Measurements from ENCODE around the gene U2SURP.
"Not testable (repeated sequence)": the region's sequence is repeated elsewhere in the genome, so short reads cannot be mapped to it uniquely, and the experiment has no call there.

U2SURP gene

DNA sequence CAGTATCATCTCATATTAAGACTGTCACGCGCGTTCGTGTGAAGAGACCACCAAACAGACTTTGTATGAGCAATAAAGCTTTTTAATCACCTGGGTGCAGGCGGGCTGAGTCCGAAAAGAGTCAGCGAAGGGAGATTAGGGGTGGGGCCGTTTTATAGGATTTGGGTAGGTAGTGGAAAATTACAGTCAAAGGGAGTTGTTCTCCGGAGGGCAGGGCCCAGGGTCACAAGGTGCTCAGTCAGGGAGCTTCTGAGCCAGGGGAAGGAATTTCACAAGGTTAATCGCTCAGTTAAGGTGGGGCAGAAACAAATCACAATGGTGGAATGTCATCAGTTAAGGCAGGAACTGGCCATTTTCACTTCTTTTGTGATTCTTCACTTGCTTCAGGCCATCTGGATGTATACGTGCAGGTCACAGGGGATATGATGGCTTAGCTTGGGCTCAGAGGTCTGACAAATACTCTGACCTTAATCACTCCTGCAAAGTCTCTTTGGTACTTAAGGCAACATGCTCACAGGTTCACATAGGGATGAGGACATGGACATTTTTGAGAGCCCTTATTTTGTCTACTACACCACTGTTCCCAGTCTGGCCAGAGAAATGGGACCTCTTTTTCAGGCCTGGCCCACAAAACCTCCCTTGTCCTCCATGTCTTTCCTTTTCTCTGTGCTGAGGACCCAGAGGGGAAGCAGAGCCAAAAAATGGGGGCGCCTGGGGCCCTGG lies 71.1 kb downstream of the U2SURP start:
- not testable (repeated sequence) for DNase-seq

DNA sequence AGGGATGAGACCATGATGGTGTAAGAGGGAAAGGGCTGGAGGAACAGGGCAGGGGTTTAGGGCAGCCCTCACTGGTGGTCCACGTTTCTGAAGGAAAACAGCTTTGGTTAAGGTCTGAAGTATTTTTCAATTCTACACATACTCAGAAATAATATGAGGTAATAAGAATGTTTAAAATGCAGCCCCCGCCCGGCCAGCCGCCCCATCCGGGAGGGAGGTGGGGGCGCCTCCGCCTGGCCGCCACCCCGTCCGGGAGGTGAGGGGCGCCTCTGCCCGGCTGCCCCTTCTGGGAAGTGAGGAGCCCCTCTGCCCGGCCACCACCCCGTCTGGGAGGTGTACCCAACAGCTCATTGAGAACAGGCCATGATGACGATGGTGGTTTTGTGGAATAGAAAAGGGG lies 72.2 kb downstream of the U2SURP start:
- not testable (repeated sequence) for DNase-seq

DNA sequence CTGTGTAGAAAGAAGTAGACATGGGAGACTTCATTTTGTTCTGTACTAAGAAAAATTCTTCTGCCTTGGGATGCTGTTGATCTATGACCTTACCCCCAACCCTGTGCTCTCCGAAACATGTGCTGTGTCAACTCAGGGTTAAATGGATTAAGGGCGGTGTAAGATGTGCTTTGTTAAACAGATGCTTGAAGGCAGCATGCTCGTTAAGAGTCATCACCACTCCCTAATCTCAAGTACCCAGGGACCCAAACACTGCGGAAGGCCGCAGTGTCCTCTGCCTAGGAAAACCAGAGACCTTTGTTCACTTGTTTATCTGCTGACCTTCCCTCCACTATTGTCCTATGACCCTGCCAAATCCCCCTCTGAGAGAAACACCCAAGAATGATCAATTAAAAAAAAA lies 72.6 kb downstream of the U2SURP start:
- DNase-seq, result not testable (repeated sequence)

DNA sequence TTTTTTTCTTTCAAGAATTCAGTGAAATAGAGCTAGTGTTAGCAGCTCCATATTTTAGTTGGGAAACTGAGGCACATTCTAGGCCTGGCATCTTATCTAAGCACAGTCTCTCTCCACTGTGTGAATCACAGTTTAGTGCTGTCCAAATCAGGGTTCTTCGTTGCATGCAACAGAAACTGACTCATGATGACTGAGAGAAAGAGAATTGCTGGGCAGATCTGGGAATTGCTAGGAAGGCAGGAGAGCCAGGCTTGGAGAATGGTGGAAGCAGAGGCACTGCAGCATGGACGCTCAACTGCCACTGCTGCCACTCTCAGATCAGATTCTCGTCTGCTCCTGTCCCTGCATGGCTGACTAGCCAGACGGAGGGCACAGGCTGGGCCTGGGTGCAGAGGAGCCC lies 77.5 kb downstream of the U2SURP start:
- no peak for DNase-seq

DNA sequence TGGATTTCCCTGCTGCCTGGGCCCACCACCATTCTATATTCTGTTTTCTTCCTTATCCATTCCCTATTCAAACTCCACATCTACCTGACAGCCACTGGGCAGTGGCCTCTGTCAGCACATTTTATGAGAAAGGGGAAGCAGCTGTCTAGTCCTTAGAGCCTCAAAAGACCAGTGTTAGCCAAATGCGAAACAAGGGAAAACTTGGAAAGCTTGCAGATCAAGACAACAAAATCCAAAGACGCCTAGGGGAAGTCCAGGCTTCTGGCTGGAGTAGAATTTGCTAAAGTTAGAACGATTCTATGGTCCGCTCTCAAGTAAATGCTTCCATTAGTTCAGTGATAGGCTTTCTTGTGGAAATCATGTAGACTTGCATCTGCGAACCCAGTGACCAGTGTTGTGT lies 78.8 kb downstream of the U2SURP start:
- no peak for DNase-seq

DNA sequence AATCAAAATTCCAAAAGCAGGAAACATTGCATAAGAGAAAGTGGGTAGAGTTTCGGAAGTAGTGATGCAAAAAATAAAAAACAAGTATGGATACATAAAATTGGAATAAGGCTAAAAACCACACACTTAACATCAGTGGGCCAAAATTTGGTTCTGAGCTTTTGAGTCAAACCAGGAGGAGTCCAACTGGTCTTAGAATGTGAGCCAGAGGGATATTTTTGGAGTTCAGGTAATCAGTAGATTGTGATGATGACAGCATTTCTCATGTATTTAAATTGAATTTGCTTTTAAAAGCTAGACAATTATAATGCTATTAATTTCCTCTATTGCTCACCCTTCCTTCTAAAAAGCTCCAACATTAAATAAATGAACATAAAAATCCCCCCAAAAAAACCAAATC lies 80.0 kb downstream of the U2SURP start:
- no peak for DNase-seq

DNA sequence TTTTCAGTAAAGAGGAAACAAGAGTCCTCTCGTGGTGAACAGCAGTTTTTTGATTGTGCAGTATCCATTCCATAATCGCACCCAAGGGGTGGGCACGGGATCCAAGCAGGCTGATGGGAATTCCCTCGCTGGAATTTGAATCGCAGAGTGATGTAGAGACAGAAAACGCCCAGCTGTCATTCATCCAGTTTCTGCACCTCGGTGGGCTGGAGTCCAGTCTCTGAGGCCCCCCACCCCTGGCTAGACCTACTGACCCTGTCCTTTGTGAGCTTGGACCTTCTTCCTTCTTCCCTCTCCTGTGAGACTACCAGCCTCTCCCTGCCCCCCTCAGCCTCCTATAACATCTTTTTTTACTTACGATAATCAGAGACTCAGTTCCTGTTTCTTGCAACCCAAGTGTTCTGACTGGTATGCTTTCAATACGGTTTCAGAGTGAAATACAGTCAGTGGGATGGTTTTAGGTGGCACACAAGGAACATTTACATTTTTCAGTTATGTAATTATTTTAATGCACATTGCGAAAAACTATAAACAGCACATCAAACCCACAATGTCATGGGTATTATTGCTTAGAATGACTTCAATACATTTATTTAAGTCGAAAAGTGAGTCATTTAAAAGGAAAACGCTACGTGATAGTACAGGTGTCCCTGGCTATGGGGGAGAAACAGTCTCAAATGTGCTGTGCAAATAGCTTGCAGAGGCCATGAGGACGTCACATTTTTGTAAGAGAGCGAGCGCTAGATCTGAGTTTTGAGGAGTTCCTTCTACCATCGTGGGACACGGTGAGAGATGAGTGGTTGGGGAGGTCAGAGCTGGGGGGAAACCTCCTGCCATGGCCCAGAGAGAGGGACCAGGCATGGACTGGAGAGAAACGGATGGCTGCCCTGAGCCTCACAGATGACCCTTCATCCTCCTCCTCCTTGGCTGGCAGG lies 80.7 kb downstream of the U2SURP start:
- DNase-seq, result peak; percentile 18 to 56 (median 40)

DNA sequence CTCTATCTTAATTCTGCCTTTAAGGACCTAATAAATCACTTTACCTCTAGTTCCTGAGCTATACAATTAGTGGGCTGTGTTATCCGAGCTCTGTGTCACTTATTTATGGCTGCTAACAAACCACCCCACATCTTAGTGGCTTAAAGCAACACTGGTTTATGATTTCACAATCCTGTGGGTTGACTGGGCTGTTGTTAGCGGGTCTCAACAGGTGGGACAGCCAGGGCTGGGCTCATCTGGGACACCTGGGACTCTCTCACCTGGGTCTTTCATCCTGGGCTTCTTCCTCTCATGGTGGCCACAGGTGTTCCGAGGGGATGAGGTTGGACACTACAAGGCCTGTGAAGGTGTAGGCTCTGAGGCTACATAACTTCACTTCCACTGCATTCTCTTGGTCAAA lies 82.4 kb downstream of the U2SURP start:
- no peak for DNase-seq

DNA sequence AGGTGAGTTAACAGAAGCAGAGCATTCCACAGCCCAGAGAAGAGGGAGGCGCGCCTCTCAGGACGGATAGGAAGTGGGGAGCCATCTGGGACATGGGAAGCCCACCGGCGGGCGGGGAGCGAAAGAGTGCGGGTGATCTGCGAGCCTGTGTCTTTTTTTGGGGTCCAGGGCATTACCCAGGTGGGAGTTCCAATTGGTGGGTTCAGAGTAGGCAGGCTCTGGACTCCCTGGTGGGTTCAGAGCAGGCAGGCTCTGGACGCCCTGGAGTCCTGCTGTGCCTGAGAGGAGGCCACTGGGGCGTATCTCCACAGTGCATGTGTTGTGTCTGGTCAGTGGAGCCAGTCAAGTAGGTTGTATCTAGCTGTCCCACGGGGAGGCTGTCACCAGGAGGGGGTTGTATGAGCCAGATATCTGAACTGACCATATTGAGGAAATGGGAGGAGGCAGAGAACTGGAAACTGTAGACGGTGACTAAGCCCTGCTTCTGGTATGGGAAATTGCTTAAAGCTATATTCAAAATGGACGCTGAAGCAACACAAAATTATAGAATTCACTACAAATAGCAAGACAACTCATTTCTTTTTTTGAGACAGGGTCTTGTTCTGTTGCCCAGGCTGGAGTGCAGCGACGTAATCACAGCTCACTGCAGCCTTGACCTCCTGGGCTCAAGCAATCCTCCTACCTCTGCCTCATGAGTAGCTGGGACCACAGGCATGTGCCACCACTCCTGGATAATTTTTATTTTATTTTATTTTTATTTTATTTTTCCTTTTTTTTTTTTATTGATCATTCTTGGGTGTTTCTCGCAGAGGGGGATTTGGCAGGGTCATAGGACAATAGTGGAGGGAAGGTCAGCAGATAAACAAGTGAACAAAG lies 83.7 kb downstream of the U2SURP start:
- DNase-seq, result peak; percentile 75 to 90 (median 80)

DNA sequence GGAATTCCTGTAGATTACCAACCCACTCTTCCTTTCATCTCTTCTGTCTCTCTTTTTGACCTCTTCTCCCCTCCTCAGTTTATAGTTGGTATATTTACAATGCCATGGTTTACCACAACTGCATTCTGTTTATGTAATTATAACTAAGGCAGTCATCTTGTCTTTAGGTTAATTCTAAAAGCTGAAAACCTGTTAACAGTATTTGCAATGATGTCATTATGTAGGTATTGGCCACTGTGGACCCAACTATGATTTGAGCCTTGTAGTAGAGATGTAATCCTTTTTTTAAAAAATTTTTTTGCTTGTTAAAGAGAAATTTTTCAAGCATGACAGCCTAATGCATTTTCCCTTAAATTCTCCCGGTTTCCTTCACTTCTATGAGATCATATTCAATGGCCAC lies 87.5 kb downstream of the U2SURP start:
- no peak for DNase-seq

DNA sequence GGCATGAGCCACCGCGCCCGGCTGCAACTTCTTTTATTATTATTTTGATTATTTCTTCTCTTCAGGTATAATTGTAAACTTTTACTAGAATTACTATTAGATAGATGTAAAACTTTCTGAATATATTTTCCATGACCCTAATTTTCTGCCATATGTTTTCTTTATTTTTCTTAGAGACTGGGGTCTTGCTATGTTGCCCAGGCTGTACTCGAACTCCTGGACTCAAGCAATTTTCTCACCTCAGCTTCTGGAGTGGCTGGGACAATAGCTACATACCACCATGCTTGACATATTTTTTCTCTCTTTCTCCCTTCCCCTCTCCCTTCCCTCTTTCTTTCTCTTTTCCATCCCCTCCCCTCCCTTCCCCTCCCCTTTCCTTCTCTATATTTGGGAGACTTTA lies 88.6 kb downstream of the U2SURP start:
- DNase-seq, result no peak

DNA sequence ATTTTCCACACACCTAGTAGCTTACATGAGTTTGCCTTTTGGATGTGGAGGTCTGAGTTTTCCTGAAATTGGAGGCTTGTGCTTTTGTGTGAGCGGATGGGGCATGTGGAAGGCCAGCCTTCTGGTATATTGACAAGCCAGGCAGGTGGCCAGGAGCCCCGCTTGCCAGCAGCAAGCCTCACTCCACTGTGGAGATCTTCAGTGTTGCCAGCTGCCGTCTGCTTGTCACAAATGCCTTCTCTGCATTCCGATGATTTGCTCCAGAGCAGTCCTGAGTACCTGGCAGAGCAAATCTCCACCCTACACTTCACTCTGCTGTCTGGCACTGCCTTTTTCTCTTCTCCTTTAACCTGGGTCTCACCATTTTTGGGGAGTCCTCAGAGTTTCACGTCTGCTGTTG lies 89.1 kb downstream of the U2SURP start:
- no peak for DNase-seq

DNA sequence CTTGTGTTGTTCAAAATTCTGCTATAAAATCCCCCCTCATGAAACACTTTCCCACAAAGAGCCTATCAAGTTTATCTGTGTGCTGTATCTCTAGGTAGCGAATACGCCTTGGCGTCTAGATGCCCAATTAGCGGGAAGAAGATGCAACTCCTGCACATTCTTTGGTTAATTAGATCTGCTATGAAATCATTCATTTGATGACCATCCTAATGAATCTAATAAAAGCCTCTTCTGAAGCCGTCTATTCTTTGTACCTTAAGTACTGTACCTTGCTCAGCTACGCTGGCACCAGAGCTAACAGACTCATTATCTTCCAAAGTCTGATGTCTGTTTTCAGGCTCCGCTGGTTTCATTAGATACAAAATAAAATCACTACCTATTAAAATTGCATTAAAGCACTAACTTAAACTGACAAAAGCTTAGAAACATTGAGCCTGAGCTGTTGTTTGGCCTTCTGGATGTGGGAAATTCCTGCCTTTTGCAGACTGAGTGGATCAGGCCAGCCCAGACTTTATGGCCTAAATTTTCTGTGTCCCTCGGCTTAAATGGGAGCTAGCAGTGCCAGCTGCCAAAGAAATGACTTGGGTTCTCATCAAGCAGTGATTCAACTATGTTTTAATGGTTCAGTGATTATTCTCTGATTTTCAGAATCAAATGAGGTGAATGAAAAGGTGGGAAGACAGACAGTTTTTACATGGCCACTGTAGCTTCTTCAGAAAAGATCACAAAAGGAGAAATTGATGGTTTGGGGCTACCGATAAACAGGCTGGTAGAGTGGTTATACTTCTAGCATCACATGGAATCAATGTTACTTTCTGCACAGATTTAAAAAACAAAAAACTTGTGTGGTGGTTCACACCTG lies 89.8 kb downstream of the U2SURP start:
- DNase-seq, result no peak

DNA sequence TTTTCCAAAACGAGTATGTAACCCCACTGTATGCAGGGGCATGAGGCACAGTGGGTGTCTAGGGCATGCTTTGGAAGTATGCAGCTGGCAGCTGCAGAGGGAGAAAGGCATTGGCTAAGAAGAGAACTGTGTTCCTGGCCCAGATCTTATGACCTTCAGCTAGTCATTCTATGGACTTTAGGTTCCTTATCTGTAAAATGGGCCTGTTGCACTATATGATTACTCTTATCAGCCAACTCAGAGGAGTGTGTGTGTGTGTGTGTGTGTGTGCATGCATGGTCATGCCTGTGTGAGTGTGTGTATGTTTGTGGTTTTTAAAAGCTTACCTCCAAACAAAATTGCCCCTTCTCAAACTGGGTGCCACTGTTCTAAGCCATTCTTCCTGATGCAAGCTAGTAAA lies 90.8 kb downstream of the U2SURP start:
- DNase-seq, result no peak

DNA sequence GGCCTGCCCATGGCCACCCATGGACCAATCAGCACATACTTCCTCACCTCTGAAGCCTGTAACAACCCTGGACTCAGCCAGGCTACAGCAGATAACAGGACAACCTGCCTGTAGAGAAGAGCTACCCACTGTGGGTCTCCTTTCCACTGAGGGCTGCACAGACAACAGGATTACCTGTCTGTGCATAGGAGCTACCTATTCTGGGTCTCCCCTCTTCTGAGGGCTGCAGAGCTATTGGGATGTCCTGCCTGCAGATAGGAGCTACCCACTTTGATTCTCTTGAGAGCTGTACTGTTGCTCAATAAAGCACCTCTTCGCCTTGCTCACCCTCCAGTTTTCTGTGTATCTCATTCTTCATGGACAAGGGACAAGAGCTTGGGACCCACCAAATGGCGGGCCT lies 94.4 kb downstream of the U2SURP start:
- DNase-seq, result no peak

DNA sequence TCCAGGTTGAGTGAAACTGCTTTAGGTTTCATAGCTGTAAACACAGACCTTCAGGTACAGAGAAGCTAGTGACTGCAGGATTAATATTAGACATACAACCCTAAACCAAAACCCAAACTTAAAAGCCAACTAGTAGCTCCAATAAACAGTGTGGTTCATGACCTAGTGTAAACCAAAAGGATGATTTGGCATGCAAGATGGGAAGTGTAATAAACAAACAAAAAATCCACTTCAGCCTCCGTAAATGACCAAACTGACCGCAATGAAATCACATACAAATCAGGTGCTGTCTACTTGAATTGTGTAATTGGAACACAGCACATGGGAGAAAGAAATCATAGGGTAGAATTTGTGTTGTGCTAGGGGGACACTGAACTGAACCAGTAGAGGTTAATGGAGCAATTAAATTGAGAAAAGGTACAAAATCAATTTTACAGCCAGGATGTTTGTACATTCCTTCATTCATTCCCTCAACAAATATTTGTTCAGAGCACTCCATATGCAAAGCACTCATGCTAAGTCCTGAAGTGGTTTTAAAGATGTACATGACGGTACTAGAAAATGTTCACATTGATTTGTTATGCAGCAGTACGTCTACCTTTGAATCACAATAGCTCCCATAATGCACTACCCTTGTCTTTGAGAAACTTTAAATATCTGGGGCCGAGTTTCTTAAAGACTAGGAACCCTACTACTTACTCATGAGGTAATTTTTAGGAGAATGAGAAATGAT lies 96.8 kb downstream of the U2SURP start:
- DNase-seq, result no peak

DNA sequence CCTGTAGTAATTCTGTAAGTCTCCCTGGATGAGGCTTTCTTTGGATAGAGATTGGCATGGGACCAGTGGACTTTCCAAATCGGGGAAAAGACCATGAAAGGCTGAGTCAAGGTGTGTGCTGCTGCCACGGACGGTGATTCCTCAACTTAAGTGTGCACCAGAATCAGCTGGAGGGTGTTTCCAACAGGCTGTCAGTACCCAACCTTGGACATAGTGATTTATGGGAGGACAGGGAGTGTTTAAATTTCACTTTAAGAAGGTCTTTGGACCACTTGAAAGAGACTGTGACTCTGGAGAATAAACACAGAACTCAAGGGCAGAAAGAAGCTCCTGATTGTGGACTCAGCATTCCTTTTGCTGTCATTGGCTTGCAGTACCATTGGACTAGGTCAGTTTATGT lies 97.8 kb downstream of the U2SURP start:
- DNase-seq, result no peak

DNA sequence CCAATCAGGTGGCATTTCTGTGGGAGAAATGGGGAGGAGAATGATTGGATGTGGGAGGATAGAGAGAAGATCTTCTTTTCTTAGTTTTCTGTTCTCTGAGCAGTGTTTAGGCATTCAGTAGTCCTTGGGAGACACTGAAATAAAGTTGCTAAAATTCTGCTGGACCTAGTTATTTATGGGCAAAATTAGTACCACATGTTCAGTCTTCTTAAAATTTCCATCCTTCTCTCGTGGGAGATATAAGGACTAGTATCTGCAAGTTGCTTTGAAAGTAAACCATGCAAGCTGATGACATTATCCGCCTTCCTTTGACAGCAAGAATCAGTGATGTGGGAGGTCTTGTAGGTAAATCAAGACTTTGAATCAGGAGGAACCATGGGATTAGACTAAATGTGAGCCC lies 98.3 kb downstream of the U2SURP start:
- DNase-seq, result no peak

DNA sequence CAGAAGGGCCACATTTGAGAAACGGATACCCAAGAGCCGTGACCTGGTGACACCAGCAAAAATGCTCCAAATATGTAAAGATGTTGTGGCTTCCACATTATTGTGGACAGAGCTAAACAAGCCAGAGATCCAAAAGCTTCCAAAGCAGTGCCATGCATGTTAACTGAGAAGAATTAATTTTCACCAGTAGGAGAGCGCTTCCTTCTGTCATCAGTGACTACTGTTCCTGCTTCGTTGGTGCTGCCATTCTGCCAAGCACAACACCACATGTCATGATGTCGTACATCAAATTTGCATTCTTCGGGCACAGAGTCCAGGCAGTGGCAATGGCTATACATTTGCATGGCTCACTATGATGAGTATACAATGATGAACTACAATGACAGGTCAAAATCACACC lies 99.1 kb downstream of the U2SURP start:
- DNase-seq, result no peak

DNA sequence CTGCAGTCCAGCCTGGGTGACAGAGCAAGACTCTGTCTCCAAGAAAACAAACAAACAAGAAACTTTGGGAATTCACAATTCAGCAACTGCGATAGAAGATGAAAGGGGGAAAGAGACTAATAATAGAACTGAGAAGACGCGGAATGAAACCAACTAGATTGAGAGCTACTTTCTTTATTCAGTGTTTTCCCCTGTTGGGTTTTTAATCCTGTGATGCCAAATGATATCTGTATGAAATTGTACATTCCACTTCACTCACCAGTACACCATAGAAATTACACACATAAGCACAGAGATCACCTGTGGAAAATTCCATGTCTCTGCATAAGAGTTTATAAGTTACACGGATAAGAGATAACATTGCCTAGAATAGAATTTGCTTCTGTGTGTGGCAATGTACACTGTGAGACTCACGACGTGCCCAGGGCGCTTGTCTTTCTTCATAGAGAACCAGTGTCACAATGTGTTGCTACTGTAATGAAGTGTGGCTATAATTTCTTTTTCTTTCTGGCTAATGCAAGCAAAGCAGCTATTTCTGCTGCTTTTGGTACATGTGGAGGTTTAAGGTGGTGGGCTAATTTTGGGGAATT lies 100.5 kb downstream of the U2SURP start:
- no peak for DNase-seq

DNA sequence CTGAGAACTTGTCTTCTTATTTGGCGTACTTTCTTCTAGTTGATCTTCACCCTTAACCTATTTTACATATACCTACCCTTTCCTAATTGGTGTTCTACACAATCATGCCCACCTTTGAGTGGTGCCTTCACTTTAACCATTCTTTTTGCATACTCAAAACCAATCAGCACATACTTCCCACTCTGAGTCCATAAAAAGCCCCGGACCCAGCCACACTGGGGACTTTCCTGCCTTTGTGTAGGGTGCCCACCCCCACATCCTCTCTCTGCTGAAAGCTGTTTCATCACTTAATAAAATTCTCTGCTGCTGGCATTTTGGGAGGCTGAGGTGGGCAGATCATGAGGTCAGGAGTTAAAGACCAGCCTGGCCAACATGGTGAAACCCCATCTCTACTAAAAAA lies 102.3 kb downstream of the U2SURP start:
- peak in 3 of 4 experiments; percentile 40 to 58 (median 56) for DNase-seq

Measured in suppressor macrophage (primary cell).